ENCODE measurements around the gene MGMT. TPM values are rescaled to one million over a fixed set of nuclear protein-coding genes. Genes with fewer than 3 reads are reported as not detected.

MGMT gene
- total and polyA plus RNA-seq, 9 donors: 4.5 to 53.3 (median 25.4) TPM

DNA sequence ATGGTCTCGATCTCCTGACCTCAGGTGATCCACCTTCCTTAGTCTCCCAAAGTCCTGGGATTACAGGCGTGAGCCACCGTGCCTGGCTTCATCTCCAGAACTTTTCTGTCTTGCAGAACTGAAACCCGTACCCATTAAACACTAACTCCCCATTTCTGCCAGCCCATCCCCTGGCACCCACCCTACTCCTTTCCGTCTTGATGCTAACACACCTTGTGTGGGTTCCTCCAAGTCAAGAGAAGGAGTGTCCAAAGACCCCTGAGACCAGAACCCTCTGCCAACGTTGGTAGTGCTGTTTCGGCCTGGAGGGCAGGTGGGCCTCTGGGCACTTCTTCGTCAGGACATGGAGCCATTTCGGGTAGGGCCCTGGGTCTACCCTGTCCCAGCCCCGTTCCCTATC lies 83.6 kb downstream of the MGMT start:
- Histone ChIP-seq H3K4me1 (ENCODE audit: insufficient read depth) (no peaks in the 10 kb centered on the region), H3K9me3 (no peaks in the 10 kb centered on the region), H3K27me3 (no peaks in the 10 kb centered on the region), H3K27ac (no peak overlapping the region), H3K36me3 (no peaks in the 10 kb centered on the region), H3K4me3 (no peak overlapping the region)
- TF ChIP-seq, protein P1, sequence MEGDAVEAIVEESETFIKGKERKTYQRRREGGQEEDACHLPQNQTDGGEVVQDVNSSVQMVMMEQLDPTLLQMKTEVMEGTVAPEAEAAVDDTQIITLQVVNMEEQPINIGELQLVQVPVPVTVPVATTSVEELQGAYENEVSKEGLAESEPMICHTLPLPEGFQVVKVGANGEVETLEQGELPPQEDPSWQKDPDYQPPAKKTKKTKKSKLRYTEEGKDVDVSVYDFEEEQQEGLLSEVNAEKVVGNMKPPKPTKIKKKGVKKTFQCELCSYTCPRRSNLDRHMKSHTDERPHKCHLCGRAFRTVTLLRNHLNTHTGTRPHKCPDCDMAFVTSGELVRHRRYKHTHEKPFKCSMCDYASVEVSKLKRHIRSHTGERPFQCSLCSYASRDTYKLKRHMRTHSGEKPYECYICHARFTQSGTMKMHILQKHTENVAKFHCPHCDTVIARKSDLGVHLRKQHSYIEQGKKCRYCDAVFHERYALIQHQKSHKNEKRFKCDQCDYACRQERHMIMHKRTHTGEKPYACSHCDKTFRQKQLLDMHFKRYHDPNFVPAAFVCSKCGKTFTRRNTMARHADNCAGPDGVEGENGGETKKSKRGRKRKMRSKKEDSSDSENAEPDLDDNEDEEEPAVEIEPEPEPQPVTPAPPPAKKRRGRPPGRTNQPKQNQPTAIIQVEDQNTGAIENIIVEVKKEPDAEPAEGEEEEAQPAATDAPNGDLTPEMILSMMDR (IDR thresholded peaks at IDR 0.05): no peak
- TF ChIP-seq EP300 (IDR thresholded peaks at IDR 0.05) (no peak), POLR2A (IDR thresholded peaks at IDR 0.05) (no peak)
- intact Hi-C loops (cut with DNase I): no loop called here
- WGBS, 3 donors: 91 to 98% (median 97%) methylated on average over 10 of the region's 10 CpGs
- DNase-seq: no peak

DNA sequence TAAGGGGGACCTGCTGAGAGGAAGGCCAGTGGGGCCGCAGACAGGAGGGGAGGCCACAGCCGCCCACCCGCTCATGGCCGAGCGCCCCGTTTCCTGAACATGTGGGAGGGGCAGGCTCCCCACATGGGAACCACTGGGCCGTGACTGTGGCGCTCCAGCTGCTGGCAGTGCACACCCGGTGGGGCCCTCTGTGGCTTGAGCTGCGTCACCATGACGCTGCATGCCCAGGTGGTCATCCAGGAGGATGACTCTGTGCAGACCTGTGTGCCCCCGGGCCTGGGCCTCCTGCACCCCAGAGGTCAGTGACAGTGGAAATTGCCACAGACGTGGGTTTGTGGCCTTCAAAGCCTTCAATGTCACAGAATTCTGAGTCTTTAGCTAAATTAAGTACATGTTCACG lies 85.1 kb downstream of the MGMT start:
- WGBS, 3 donors: 89 to 93% (median 93%) methylated on average over 11 to 14 of the region's 14 CpGs
- Histone ChIP-seq H3K9me3 (no peaks in the 10 kb centered on the region), H3K36me3 (no peaks in the 10 kb centered on the region), H3K27ac (no peak overlapping the region), H3K27me3 (no peaks in the 10 kb centered on the region), H3K4me1 (ENCODE audit: insufficient read depth) (no peaks in the 10 kb centered on the region), H3K4me3 (no peak overlapping the region)
- no peak for TF ChIP-seq EP300 (IDR thresholded peaks at IDR 0.05)
- TF ChIP-seq, protein P1 (IDR thresholded peaks at IDR 0.05): no peak
- TF ChIP-seq POLR2A (IDR thresholded peaks at IDR 0.05): no peak
- intact Hi-C loops (cut with DNase I): no loop called here
- DNase-seq: no peak

DNA sequence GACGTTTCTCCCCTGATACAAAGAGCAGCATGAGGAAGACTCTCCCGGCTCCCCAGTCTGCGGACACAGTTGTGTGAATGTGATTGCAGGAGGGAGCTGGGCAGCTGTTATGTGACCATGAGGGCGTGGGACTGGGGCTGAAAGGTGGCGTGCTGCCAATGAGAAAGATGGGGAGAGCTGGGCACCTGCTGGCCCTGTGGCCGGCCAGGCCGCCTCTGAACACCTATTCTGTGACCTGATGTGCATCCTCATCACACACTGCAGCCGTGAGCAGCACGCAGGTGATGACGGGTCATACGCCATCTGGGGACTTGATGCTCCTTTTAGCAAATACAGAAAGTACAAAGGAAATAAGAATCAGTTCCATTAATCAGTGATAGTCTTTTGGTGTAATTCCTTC lies 86.9 kb downstream of the MGMT start:
- intact Hi-C loops (cut with DNase I): no loop called here
- TF ChIP-seq EP300 (IDR thresholded peaks at IDR 0.05) (no peak), POLR2A (IDR thresholded peaks at IDR 0.05) (no peak)
- TF ChIP-seq, protein P1 (IDR thresholded peaks at IDR 0.05): no peak
- H3K4me1 ChIP-seq (ENCODE audit: insufficient read depth): no peaks in the 10 kb centered on the region
- no peaks in the 10 kb centered on the region for H3K9me3 ChIP-seq
- no peak for DNase-seq
- 95% methylated on average over 11 of the region's 11 CpGs for WGBS, 3 donors
- H3K4me3 ChIP-seq: no peak overlapping the region
- H3K36me3 ChIP-seq: no peaks in the 10 kb centered on the region
- H3K27me3 ChIP-seq: no peaks in the 10 kb centered on the region
- H3K27ac ChIP-seq: no peak overlapping the region

DNA sequence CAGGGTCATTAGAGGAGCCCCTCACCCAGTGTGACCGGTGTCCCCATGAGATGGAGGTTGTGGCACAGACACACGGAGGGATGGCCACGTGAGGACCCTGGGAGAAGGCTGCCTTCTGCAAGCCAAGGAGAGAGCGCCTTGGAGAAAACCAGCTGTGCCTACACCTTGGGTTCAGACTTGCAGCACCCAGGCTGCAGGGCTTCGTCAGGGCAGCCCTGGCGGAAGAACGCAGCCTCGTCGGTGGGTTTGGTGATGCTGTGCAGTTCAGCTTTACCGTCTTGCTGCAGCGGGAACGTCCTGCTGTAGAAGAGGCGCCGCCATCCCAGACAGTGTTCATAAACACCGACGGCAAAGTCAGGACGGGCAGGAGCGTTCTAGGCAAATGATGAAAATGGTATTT lies 89.3 kb downstream of the MGMT start:
- TF ChIP-seq EP300 (IDR thresholded peaks at IDR 0.05): no peak
- TF ChIP-seq, protein P1 (IDR thresholded peaks at IDR 0.05): no peak
- Histone ChIP-seq H3K27me3 (no peaks in the 10 kb centered on the region), H3K4me3 (no peak overlapping the region), H3K36me3 (no peaks in the 10 kb centered on the region), H3K4me1 (ENCODE audit: insufficient read depth) (no peaks in the 10 kb centered on the region), H3K27ac (no peak overlapping the region), H3K9me3 (no peaks in the 10 kb centered on the region)
- no peak for DNase-seq
- 93 to 97% (median 96%) methylated on average over 18 of the region's 18 CpGs for WGBS, 3 donors
- intact Hi-C loops (cut with DNase I): no loop called here

DNA sequence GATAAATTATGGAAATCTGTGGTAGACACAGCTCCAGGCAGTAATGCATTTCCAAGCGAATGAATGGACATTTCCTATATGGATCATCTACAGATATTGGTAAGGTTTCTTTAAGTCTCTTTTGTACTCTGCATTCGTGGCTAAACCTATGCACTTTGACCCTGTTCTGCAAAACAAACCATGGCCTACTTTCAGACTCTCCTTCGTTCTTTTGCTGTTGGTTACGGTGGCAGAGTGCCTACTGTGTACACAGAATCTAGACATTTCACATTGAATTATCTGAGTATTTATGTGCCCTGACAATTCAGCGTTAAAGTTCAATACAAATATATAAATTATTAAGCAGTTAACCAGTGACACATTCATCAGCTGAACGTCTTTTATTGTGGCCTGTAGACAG lies 93.3 kb downstream of the MGMT start:
- WGBS, 3 donors: 77 to 83% (median 82%) methylated on average over 6 of the region's 6 CpGs
- intact Hi-C loops (cut with DNase I): no loop called here

More for the DNA sequence above, 93.3 kb downstream of the MGMT start:
- H3K27ac ChIP-seq: no peak overlapping the region
- H3K9me3 ChIP-seq: no peaks in the 10 kb centered on the region
- no peak for DNase-seq
- H3K4me1 ChIP-seq (ENCODE audit: insufficient read depth): no peaks in the 10 kb centered on the region
- no peaks in the 10 kb centered on the region for H3K36me3 ChIP-seq
- H3K27me3 ChIP-seq: no peaks in the 10 kb centered on the region
- TF ChIP-seq EP300 (IDR thresholded peaks at IDR 0.05): no peak
- TF ChIP-seq, protein P1 (IDR thresholded peaks at IDR 0.05): no peak
- H3K4me3 ChIP-seq: no peak overlapping the region

Measured in ovary (tissue), 9 donors.